ENCODE measurements around the gene PARP8. TPM values are rescaled to one million over a fixed set of nuclear protein-coding genes. Genes with fewer than 3 reads are reported as not detected.

Gene PARP8
- total RNA-seq, 1 donor from 2014 or later = 48.4 TPM

DNA sequence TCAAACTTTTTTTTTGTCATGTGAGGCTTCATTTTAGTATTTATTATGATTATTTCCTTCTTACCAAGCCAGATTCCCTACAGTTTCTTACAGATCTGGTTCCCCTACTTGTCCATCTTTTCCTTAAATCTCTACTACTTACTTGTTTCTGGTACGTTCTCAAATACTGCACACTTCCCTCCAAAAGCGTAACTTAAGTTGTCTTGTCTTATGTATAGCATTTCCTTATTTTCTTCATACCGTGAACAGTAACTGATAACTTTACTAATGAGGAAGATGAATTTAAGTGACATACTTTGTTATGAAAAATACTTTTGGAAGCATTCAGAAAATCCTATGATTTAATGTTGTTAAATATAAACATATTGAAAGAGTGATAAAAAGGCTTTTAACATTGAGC lies 67.3 kb downstream of the PARP8 start:
- no peak for DNase-seq (ENCODE audit: extremely low spot score in 2 of 2)
- H3K9me3 ChIP-seq = no peaks in the 10 kb centered on the region
- no peak for TF ChIP-seq POLR2AphosphoS5 (IDR thresholded peaks at IDR 0.05; ENCODE audit: insufficient read depth in 1 of 2, low read depth in 1 of 2)
- no peak for TF ChIP-seq POLR2A (IDR thresholded peaks at IDR 0.05)
- TF ChIP-seq, protein P1, sequence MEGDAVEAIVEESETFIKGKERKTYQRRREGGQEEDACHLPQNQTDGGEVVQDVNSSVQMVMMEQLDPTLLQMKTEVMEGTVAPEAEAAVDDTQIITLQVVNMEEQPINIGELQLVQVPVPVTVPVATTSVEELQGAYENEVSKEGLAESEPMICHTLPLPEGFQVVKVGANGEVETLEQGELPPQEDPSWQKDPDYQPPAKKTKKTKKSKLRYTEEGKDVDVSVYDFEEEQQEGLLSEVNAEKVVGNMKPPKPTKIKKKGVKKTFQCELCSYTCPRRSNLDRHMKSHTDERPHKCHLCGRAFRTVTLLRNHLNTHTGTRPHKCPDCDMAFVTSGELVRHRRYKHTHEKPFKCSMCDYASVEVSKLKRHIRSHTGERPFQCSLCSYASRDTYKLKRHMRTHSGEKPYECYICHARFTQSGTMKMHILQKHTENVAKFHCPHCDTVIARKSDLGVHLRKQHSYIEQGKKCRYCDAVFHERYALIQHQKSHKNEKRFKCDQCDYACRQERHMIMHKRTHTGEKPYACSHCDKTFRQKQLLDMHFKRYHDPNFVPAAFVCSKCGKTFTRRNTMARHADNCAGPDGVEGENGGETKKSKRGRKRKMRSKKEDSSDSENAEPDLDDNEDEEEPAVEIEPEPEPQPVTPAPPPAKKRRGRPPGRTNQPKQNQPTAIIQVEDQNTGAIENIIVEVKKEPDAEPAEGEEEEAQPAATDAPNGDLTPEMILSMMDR (IDR thresholded peaks at IDR 0.05) = no peak
- H3K27ac ChIP-seq = no peak overlapping the region
- no peak overlapping the region for H3K4me3 ChIP-seq
- H3K27me3 ChIP-seq = no peaks in the 10 kb centered on the region
- peaks cover 10% of the 10 kb centered on the region for H3K4me1 ChIP-seq
- intact Hi-C loops (cut with DNase I) = no loop called here
- no peaks in the 10 kb centered on the region for H3K36me3 ChIP-seq

- H3K9me3 ChIP-seq = no peaks in the 10 kb centered on the region
Observed at GRCh38 chr5:50738864-50739263, 72.4 kb downstream of the PARP8 start.

DNA sequence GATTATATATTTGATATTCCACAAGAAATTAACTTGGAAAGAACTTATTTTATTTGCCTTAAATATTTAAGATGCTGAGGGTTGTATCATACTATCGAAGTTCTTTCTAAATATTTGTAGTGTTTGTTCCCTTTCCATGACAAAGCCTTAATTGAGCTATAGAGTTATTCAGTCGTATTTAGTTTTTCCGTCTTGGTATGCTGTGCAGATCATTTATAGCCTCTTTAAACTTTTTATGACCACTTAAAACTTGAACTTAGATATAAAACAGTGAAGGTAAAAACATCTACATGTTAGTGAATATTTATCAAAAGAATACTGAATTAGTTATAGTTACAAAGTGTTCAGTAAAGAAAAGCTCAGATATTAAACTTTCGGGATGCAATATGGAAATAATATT lies 74.4 kb downstream of the PARP8 start:
- DNase-seq (ENCODE audit: extremely low spot score in 2 of 2) = no peak
- H3K36me3 ChIP-seq = no peaks in the 10 kb centered on the region
- TF ChIP-seq, protein P1 (IDR thresholded peaks at IDR 0.05) = no peak
- no peak for TF ChIP-seq POLR2AphosphoS5 (IDR thresholded peaks at IDR 0.05; ENCODE audit: insufficient read depth in 1 of 2, low read depth in 1 of 2)
- no peaks in the 10 kb centered on the region for H3K9me3 ChIP-seq
- no peaks in the 10 kb centered on the region for H3K27me3 ChIP-seq
- no peak overlapping the region for H3K27ac ChIP-seq
- intact Hi-C loops (cut with DNase I) = no loop called here
- H3K4me1 ChIP-seq = peaks cover 38% of the 10 kb centered on the region
- no peak overlapping the region for H3K4me3 ChIP-seq

More at GRCh38 chr5:50738864-50739263, 72.4 kb downstream of the PARP8 start:
- peaks cover 22% of the 10 kb centered on the region for H3K4me1 ChIP-seq
- no peak overlapping the region for H3K4me3 ChIP-seq
- no peak for DNase-seq (ENCODE audit: extremely low spot score in 2 of 2)
- no peak for TF ChIP-seq POLR2A (IDR thresholded peaks at IDR 0.05)
- no peak for TF ChIP-seq POLR2AphosphoS5 (IDR thresholded peaks at IDR 0.05; ENCODE audit: insufficient read depth in 1 of 2, low read depth in 1 of 2)
- TF ChIP-seq, protein P1 (IDR thresholded peaks at IDR 0.05) = no peak
- no peak overlapping the region for H3K27ac ChIP-seq
- no peaks in the 10 kb centered on the region for H3K27me3 ChIP-seq
- intact Hi-C loops (cut with DNase I) = no loop called here
- H3K36me3 ChIP-seq = no peaks in the 10 kb centered on the region

DNA sequence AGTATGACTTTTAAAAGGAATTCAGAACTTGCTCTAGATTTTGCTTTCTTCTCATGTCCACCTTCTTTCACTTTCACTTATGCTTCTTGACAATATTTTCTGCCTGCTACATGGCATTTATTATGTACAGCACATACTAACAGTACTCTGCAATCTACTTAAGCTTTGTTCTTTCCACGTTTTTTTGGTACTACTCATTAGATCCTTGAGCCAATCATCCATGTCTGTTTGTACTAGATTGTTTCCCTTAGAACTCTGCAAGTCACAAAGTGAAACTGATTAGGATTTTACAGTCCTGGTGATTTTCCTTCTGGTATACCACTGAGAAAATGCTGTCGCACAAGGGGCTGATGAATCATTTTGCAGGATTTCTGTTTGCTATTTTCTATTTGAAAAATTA lies 78.3 kb downstream of the PARP8 start:
- Histone ChIP-seq H3K4me3 (peak overlapping the region; percentile 17 to 33), H3K9me3 (no peaks in the 10 kb centered on the region), H3K4me1 (peaks cover 36% of the 10 kb centered on the region), H3K27ac (peak overlapping the region; percentile 52), H3K27me3 (no peaks in the 10 kb centered on the region), H3K36me3 (no peaks in the 10 kb centered on the region)
- no peak for DNase-seq (ENCODE audit: extremely low spot score in 2 of 2)
- TF ChIP-seq, protein P1 (IDR thresholded peaks at IDR 0.05) = no peak
- TF ChIP-seq POLR2AphosphoS5 (IDR thresholded peaks at IDR 0.05; ENCODE audit: insufficient read depth in 1 of 2, low read depth in 1 of 2) (peak in 1 of 2 donors; percentile 41), POLR2A (IDR thresholded peaks at IDR 0.05) (no peak)
- intact Hi-C loops (cut with DNase I) = no loop called here

- TF ChIP-seq POLR2AphosphoS5 (IDR thresholded peaks at IDR 0.05; ENCODE audit: insufficient read depth in 1 of 2, low read depth in 1 of 2) (no peak), POLR2A (IDR thresholded peaks at IDR 0.05) (no peak)
- TF ChIP-seq, protein P1 (IDR thresholded peaks at IDR 0.05) = no peak
- Histone ChIP-seq H3K27ac (peak overlapping the region; percentile 52), H3K36me3 (no peaks in the 10 kb centered on the region), H3K27me3 (no peaks in the 10 kb centered on the region), H3K4me3 (peak overlapping the region; percentile 17 to 33), H3K9me3 (no peaks in the 10 kb centered on the region), H3K4me1 (peaks cover 36% of the 10 kb centered on the region)
- intact Hi-C loops (cut with DNase I) = no loop called here
- no peak for DNase-seq (ENCODE audit: extremely low spot score in 2 of 2)
Observed at GRCh38 chr5:50745221-50745910, 78.9 kb downstream of the PARP8 start.
